DND-41 (cell line): ENCODE data around the gene USP24.
"Not testable (repeated sequence)": the region's sequence is repeated elsewhere in the genome, so short reads cannot be mapped to it uniquely, and the experiment has no call there.

Experiments
- ATAC-seq: fragments of 200-7000 bp; cut with Tn5 transposase; 3 replicates; pipeline ENCODE4 v1.9.1; 2021; ENCODE audit warnings: low read depth; ENCODE audit not compliant: insufficient read depth
- DNase-seq: peaks from one replicate; pipeline ENCODE4 v3.0.0-alpha.2; 2020
- H2AFZ ChIP-seq: 2 replicates; pipeline ENCODE4 v1.6.0; 2012; ENCODE audit warnings: low read depth, low read length
- H3K27ac ChIP-seq: 2 replicates; pipeline ENCODE4 v1.5.1; 2012; ENCODE audit warnings: low read length, inconsistent platforms
- H3K27me3 ChIP-seq: fragments of 200-600 bp; sonication (generic); 2 replicates; pipeline ENCODE4 v1.6.0; 2012; ENCODE audit warnings: low read length, mild to moderate bottlenecking, inconsistent platforms; ENCODE audit not compliant: insufficient read depth, poor library complexity
- H3K36me3 ChIP-seq: 2 replicates; pipeline ENCODE4 v1.5.1; 2012; ENCODE audit warnings: low read length, inconsistent platforms; ENCODE audit not compliant: insufficient read depth
- H3K4me1 ChIP-seq: 2 replicates; pipeline ENCODE4 v1.5.1; 2012; ENCODE audit warnings: mild to moderate bottlenecking, low read length; ENCODE audit not compliant: insufficient read depth
- H3K4me2 ChIP-seq: 2 replicates; pipeline ENCODE4 v1.6.0; 2012; ENCODE audit warnings: mild to moderate bottlenecking, moderate library complexity, low read length, inconsistent platforms; ENCODE audit not compliant: insufficient read depth
- H3K4me3 ChIP-seq, 2 experiments: fragments of 200-600 bp in 1 of 2; shearing (Covaris generic) in 1 of 2; 2 replicates each; pipeline ENCODE4 v1.5.1; 2012 to 2016; ENCODE audit warnings: inconsistent platforms in 2 of 2, low read length in 2 of 2, mild to moderate bottlenecking in 2 of 2, low read depth in 1 of 2, moderate library complexity in 1 of 2
- H3K79me2 ChIP-seq: 2 replicates; pipeline ENCODE4 v1.6.0; 2012; ENCODE audit warnings: low read length, inconsistent platforms; ENCODE audit not compliant: insufficient read depth
- H3K9ac ChIP-seq: 2 replicates; pipeline ENCODE4 v1.6.0; 2012; ENCODE audit warnings: low read depth, mild to moderate bottlenecking, inconsistent platforms, low read length, moderate library complexity
- H3K9me3 ChIP-seq: 2 replicates; pipeline ENCODE4 v1.5.1; 2012; ENCODE audit warnings: low read length, moderate library complexity, mild to moderate bottlenecking, inconsistent platforms; ENCODE audit not compliant: insufficient read depth, severe bottlenecking
- H4K20me1 ChIP-seq: 2 replicates; pipeline ENCODE4 v1.6.0; 2012; ENCODE audit warnings: low read length; ENCODE audit not compliant: insufficient read depth
- EZH2 ChIP-seq: IDR thresholded peaks from 3 replicates; pipeline ENCODE4 v1.6.1; 2012; ENCODE audit warnings: borderline replicate concordance, low read depth, mild to moderate bottlenecking, moderate library complexity, low read length, inconsistent platforms; ENCODE audit not compliant: severe bottlenecking
- TF ChIP-seq, protein P1 (sequence below): IDR thresholded peaks from 2 replicates; pipeline ENCODE4 v1.5.1; 2012; ENCODE audit warnings: borderline replicate concordance, low read length, moderate library complexity, mild to moderate bottlenecking; ENCODE audit not compliant: poor library complexity, severe bottlenecking; ENCODE audit errors: extremely low read depth

The USP24 gene

DNA sequence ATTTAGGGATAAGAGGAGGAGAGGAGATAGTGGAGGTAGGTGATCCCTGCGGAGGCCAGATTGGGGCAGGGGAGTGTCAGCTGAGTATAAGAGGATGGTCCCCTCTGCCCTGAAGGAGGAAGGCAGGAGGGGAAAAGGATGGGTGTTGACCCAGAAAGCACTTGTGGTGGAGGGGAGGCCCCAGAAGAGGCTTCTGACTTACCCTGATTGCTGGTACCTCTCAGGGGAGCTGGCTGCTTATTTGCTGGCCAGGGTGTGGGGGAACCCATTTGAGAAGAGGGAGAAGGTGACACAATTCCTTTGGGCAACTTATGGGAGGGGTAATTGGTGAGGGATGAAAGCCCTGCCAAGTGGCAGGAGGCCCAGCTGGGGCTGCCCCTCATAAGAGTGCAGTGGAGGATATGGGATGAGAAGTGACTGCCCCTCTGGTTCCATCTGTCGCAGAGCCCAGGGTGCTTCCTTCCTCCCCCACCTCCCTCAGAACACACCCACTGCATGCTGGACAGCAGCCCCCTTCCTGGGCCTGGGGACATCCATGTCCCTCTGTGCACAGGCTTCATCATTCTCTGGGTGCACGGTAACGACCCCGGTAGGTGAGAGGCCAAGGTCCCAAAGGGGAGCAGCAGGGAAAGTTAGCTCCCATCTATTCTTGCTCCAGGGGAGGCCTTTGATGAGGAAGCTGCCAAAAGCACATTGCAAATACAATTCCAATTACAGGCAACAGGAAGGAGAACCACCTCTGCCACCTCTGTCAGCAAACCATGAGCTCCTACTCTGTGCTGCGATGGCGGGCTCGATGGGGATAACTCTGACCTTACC is 177.2 kb downstream of the USP24 start:
- no peak for DNase-seq
- Histone ChIP-seq H3K79me2 (no peaks in the 10 kb centered on the region), H3K27me3 (peaks cover 34% of the 10 kb centered on the region), H3K36me3 (no peaks in the 10 kb centered on the region), H3K9ac (no peak overlapping the region), H3K27ac (no peak overlapping the region), H3K9me3 (no peaks in the 10 kb centered on the region), H3K4me3 (no peak overlapping the region), H4K20me1 (no peaks in the 10 kb centered on the region), H3K4me1 (no peaks in the 10 kb centered on the region), H3K4me2 (no peak overlapping the region), H2AFZ (no peak overlapping the region)
- no peak for TF ChIP-seq EZH2
- ATAC-seq = no peak

GRCh38 chr1:55035904-55036303 is 179.3 kb downstream of the USP24 start:
- Histone ChIP-seq H3K4me2 (no peak overlapping the region), H3K4me1 (no peaks in the 10 kb centered on the region), H2AFZ (no peak overlapping the region), H3K4me3 (no peak overlapping the region), H3K27ac (no peak overlapping the region), H3K79me2 (no peaks in the 10 kb centered on the region), H3K9me3 (no peaks in the 10 kb centered on the region), H3K36me3 (no peaks in the 10 kb centered on the region), H4K20me1 (no peaks in the 10 kb centered on the region), H3K9ac (no peak overlapping the region), H3K27me3 (peaks cover 32% of the 10 kb centered on the region)
- TF ChIP-seq, protein P1, sequence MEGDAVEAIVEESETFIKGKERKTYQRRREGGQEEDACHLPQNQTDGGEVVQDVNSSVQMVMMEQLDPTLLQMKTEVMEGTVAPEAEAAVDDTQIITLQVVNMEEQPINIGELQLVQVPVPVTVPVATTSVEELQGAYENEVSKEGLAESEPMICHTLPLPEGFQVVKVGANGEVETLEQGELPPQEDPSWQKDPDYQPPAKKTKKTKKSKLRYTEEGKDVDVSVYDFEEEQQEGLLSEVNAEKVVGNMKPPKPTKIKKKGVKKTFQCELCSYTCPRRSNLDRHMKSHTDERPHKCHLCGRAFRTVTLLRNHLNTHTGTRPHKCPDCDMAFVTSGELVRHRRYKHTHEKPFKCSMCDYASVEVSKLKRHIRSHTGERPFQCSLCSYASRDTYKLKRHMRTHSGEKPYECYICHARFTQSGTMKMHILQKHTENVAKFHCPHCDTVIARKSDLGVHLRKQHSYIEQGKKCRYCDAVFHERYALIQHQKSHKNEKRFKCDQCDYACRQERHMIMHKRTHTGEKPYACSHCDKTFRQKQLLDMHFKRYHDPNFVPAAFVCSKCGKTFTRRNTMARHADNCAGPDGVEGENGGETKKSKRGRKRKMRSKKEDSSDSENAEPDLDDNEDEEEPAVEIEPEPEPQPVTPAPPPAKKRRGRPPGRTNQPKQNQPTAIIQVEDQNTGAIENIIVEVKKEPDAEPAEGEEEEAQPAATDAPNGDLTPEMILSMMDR = no peak
- TF ChIP-seq EZH2 = no peak
- no peak for DNase-seq
- no peak for ATAC-seq

GRCh38 chr1:55034476-55035133 is 180.6 kb downstream of the USP24 start:
- Histone ChIP-seq H3K79me2 (no peaks in the 10 kb centered on the region), H2AFZ (no peak overlapping the region), H3K4me1 (no peaks in the 10 kb centered on the region), H3K27me3 (peaks cover 34% of the 10 kb centered on the region), H4K20me1 (no peaks in the 10 kb centered on the region), H3K9ac (no peak overlapping the region), H3K4me2 (no peak overlapping the region), H3K4me3 (no peak overlapping the region), H3K27ac (no peak overlapping the region), H3K36me3 (no peaks in the 10 kb centered on the region), H3K9me3 (no peaks in the 10 kb centered on the region)
- DNase-seq (no peak), ATAC-seq (no peak)
- TF ChIP-seq, protein P1 = no peak
- TF ChIP-seq EZH2 = no peak

DNA sequence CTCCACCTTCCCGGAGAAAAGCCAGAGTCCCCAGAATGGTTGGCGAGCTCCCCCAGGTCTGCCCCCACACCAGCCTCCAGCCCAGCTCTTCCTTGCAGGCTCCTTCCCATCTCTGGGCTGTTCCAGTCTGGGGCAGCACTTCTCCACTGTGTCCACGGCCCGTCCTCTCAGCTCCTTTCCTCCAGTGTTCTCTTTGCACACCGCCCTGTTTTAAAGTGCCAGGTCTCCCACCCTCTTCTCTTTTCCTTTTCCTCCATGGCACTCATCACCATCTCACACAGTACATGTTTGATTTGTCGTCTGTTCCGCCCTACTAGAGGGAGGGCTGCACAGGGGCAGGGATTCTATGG is 181.9 kb downstream of the USP24 start:
- Histone ChIP-seq H3K79me2 (no peaks in the 10 kb centered on the region), H3K9ac (no peak overlapping the region), H3K4me3 (no peak overlapping the region), H2AFZ (no peak overlapping the region), H3K4me2 (no peak overlapping the region), H3K27me3 (peaks cover 34% of the 10 kb centered on the region), H3K9me3 (no peaks in the 10 kb centered on the region), H3K36me3 (no peaks in the 10 kb centered on the region), H3K4me1 (no peaks in the 10 kb centered on the region), H4K20me1 (no peaks in the 10 kb centered on the region), H3K27ac (no peak overlapping the region)
- TF ChIP-seq EZH2 = no peak
- TF ChIP-seq, protein P1 = no peak
- DNase-seq = no peak
- no peak for ATAC-seq

DNA sequence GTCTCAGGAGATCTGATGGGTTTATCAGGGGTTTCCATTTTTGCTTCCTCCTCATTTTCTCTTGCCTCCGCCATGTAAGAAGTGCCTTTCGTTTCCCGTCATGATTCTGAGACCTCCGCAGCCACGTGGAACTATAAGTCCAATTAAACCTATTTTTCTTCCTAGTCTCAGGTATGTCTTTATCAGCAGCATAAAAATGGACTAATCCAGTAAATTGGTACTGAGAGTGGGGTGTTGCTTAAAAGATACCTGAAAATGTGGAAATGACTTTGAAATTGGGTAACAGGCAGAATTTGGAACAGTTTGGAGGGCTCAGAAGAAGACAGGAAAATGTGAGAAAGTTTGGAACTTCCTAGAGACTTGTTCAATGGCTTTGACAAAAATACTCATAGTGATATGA is 184.1 kb downstream of the USP24 start:
- not testable (repeated sequence) for DNase-seq, H4K20me1 ChIP-seq, ATAC-seq, H3K9ac ChIP-seq, H3K36me3 ChIP-seq, H3K27ac ChIP-seq, H2AFZ ChIP-seq, H3K4me2 ChIP-seq, H3K79me2 ChIP-seq, H3K9me3 ChIP-seq, H3K4me3 ChIP-seq, H3K4me1 ChIP-seq
- H3K27me3 ChIP-seq = peaks cover 24% of the 10 kb centered on the region

DNA sequence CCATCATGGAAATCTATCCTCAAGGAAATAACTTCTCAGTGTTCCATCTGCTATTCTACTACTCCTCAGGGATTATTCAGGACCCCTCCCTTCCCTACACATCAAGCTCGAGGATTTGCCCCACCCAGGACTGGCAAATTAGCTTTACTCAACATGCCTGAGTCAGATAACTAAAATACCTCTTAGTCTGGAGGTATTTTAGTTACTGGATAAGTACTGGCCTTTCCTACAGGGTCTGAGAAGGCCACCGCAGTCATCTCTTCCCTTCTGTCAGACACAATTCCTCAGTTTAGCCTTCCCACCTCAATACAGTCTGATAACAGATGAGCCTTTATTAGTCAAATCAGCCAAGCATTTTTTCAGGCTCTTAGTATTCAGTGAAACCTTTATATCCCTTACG is 188.5 kb downstream of the USP24 start:
- H4K20me1 ChIP-seq, H3K9me3 ChIP-seq, H3K4me1 ChIP-seq, H3K79me2 ChIP-seq, H3K27ac ChIP-seq, H3K27me3 ChIP-seq, H3K36me3 ChIP-seq, H3K4me2 ChIP-seq, H3K4me3 ChIP-seq, ATAC-seq, DNase-seq, H3K9ac ChIP-seq, H2AFZ ChIP-seq: not testable (repeated sequence)
